ENCODE measurements around the gene BTN1A1. TPM values are rescaled to one million over a fixed set of nuclear protein-coding genes. Genes with fewer than 3 reads are reported as not detected.

The BTN1A1 gene
- total and polyA plus RNA-seq, 9 of the 15 experiments (the other 6 are each of a cell fraction or from before 2014, with no cell fraction given) = 0.01 to 0.15 (median 0.06) TPM; not detected in 4

GRCh38 chr6:26554697-26555504 lies 54.8 kb downstream of the BTN1A1 start (continued):
- TF ChIP-seq FOXP4 (CRISPR knock-in tag; IDR thresholded peaks at IDR 0.05; ENCODE audit: borderline replicate concordance) = no peak; the same call in 1 of the 2 replicates
- no peak for TF ChIP-seq CLOCK (CRISPR knock-in tag; IDR thresholded peaks at IDR 0.05; ENCODE audit: borderline replicate concordance)
- no peak for TF ChIP-seq SPI1 (IDR thresholded peaks at IDR 0.05; ENCODE audit: borderline replicate concordance, low read depth, low read length)
- no peak for TF ChIP-seq CBX2 (IDR thresholded peaks at IDR 0.05; ENCODE audit: insufficient read depth, low read length, poor library complexity, severe bottlenecking)
- TF ChIP-seq HLTF (IDR thresholded peaks at IDR 0.05) = 0 out of 2 replicates have a peak, but pooled peaks have one; percentile 40
- no peak; the same call in 1 of the 2 replicates for TF ChIP-seq EP400 (IDR thresholded peaks at IDR 0.05)
- no peak for TF ChIP-seq KHSRP (IDR thresholded peaks at IDR 0.05)
- TF ChIP-seq FOS (IDR thresholded peaks at IDR 0.05; ENCODE audit: extremely low read depth, insufficient read length) = no peak
- no peak for TF ChIP-seq ZFPM2 (CRISPR knock-in tag; IDR thresholded peaks at IDR 0.05)
- no peak for TF ChIP-seq XRCC4 (IDR thresholded peaks at IDR 0.05; ENCODE audit: extremely low read depth, insufficient read depth, insufficient read length)
- no peak for TF ChIP-seq TRIM28 (IDR thresholded peaks at IDR 0.05)
- no peak for TF ChIP-seq DNMT1 (IDR thresholded peaks at IDR 0.05)
- no peak for TF ChIP-seq TAF9B (IDR thresholded peaks at IDR 0.05; ENCODE audit: partially characterized antibody)
- TF ChIP-seq RBM39 (optimal IDR thresholded peaks at IDR 0.05; ENCODE audit: low read depth, low read length) = peak; percentile 68
- no peak for TF ChIP-seq ZNF239 (CRISPR knock-in tag; IDR thresholded peaks at IDR 0.05)
- TF ChIP-seq CEBPB (tag; IDR thresholded peaks at IDR 0.05) = 0 out of 2 replicates have a peak, but pooled peaks have one; percentile 4
- no peak for TF ChIP-seq ATF6 (CRISPR knock-in tag; IDR thresholded peaks at IDR 0.05)
- no peak for TF ChIP-seq FOXA1 (IDR thresholded peaks at IDR 0.05; ENCODE audit: borderline replicate concordance)
- TF ChIP-seq GMEB1 (CRISPR knock-in tag; IDR thresholded peaks at IDR 0.05) = no peak
- no peak for TF ChIP-seq ZNF282 (CRISPR knock-in tag; IDR thresholded peaks at IDR 0.05)
- no peak for TF ChIP-seq ERF (CRISPR knock-in tag; IDR thresholded peaks at IDR 0.05)
